RKO (cell line): ENCODE results near the gene CFAP92.
"Not testable (repeated sequence)": the region's sequence is repeated elsewhere in the genome, so short reads cannot be mapped to it uniquely, and the experiment has no call there.

ENCODE experiments used
- DNase-seq: peaks from one replicate; pipeline ENCODE4 v3.0.0-alpha.2; 2016; ENCODE audit warnings: low spot score

Gene CFAP92

GRCh38 chr3:128889139-128889894 lies 104.6 kb downstream of the CFAP92 start:
- DNase-seq: no peak

- DNase-seq: no peak
These were observed 108.9 kb downstream of the CFAP92 start for GRCh38 chr3:128884992-128885391.

- no peak for DNase-seq
These were observed 111.2 kb downstream of the CFAP92 start for GRCh38 chr3:128882719-128883118.

GRCh38 chr3:128881576-128881975 lies 112.3 kb downstream of the CFAP92 start:
- no peak for DNase-seq

GRCh38 chr3:128880455-128880854 lies 113.4 kb downstream of the CFAP92 start:
- DNase-seq: not testable (repeated sequence)

- peak; percentile 27 for DNase-seq
These were observed 113.9 kb downstream of the CFAP92 start for GRCh38 chr3:128879991-128880390.

GRCh38 chr3:128879125-128879969 lies 114.5 kb downstream of the CFAP92 start, which contains the start of gene ACAD9:
ACAD9 (plus strand) TSS chr3:128879620; CDS start chr3:128879692, 72 bp downstream.
- DNase-seq: peak; percentile 98

GRCh38 chr3:128878556-128879124 lies 115.2 kb downstream of the CFAP92 start:
- DNase-seq: peak; percentile 91

GRCh38 chr3:128878011-128878457 lies 115.8 kb downstream of the CFAP92 start:
- no peak for DNase-seq

- peak; percentile 29 for DNase-seq
These were observed 118.2 kb downstream of the CFAP92 start for GRCh38 chr3:128875556-128876120.

- DNase-seq: no peak
These were observed 119.2 kb downstream of the CFAP92 start for GRCh38 chr3:128874481-128875180.

- no peak for DNase-seq
These were observed 120.4 kb downstream of the CFAP92 start for GRCh38 chr3:128873244-128874022.

GRCh38 chr3:128872744-128873143 lies 121.1 kb downstream of the CFAP92 start:
- no peak for DNase-seq

- no peak for DNase-seq
These were observed 121.6 kb downstream of the CFAP92 start for GRCh38 chr3:128872282-128872681.

- DNase-seq: no peak
These were observed 123.5 kb downstream of the CFAP92 start for GRCh38 chr3:128870347-128870746.

GRCh38 chr3:128867200-128868125 lies 126.4 kb downstream of the CFAP92 start:
- DNase-seq: no peak

GRCh38 chr3:128864849-128865804 lies 128.7 kb downstream of the CFAP92 start:
- not testable (repeated sequence) for DNase-seq

GRCh38 chr3:128864351-128864811 lies 129.5 kb downstream of the CFAP92 start:
- no peak for DNase-seq
